SKM-1 treated with dmso at 0.1 percent for 144 hours (cell line): ENCODE results near the gene KCNAB3.

Source experiments
- DNase-seq: peaks from one replicate; lab custom pipeline; 2025; ENCODE audit not compliant: unreplicated experiment; lab: John Stamatoyannopoulos, UW

The KCNAB3 gene

GRCh38 chr17:7940743-7941142, 11.1 kb upstream of the KCNAB3 start:
- DNase-seq, result no peak

GRCh38 chr17:7940034-7940433, 10.4 kb upstream of the KCNAB3 start:
- no peak for DNase-seq

DNA sequence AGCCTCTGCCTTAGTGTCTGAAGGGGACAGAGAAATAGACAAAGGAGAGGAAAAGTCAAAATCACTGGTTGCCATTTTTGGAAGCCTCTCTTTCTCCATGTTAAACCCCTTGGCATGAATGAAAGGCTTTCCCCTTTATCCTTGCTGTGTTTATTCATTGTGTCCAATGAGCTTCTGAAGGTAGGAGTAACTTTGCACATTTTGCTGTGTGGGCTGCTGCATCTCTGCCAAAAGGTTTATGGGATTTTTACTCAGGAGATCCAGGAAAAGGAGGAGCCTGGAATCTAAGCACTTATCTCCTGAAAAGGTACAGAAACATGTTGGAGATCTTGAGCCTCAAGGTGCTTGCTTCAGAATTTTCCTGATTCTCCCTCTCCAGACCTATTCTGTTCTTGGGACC, 6.2 kb upstream of the KCNAB3 start:
- no peak for DNase-seq

DNA sequence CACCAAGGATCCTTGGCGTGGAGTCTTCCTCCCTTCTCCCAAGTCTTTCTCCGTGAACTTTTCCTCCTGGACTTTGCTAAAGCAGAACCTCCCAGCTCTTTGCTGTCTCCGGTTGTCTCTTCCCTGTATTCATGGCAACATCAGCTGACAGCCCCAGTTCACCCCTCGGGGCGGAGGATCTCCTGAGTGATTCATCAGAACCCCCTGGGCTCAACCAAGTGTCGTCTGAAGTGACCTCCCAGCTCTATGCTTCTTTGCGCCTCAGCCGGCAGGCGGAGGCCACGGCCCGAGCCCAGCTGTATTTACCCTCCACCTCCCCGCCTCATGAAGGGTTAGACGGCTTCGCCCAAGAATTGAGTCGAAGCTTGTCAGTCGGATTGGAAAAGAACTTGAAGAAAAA, 3.3 kb upstream of the KCNAB3 start:
- no peak for DNase-seq

GRCh38 chr17:7932483-7932891, 2.8 kb upstream of the KCNAB3 start:
- no peak for DNase-seq

DNA sequence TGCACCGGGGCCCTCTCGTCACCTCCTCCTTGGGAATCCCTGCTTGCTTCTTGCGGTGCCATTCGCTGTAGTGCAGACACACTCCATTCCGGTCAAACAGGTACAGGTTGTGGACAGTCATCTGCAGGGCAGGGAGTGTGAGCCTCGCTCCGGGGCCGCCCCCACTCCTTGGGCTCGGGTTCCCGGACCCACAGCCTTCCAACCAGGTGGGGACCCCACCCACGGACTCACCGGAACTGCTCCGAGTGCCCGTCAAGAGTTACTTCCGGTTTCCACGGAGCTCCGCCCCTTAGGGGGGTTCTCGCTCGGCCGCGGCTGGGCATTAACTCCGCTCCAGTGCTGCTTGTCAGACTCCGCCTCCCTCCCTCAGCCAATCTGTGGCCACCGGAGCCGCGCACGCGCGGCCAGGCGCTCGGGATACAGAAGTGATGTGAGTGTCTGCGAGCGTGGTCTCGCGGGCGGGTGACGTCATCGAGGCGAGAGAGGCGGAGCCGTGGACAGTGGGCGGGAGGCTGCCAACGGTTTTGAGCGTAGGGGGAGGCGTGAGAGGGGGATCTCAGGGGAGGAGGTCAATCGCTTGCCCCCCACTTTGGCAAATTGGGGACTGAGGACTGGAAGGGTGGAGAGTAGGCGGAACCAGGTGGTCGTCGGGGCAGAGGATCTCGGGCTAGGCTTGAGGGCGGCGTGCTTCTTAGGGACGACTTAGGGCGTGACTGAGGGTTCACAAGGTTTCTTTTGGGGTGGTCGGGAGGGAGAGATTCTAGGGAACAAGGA, 2.2 kb upstream of the KCNAB3 start, which contains the start of the genes CNTROB and TRAPPC1:
CNTROB (plus strand) TSS at position 498 of the 774 bp plus-strand sequence. CDS start 874 bp downstream, outside the sequence.
TRAPPC1 (minus strand) TSS at position 238 of the 774 bp plus-strand sequence; CDS start at position 121, 117 bp downstream.
- peak; percentile 93 for DNase-seq

DNA sequence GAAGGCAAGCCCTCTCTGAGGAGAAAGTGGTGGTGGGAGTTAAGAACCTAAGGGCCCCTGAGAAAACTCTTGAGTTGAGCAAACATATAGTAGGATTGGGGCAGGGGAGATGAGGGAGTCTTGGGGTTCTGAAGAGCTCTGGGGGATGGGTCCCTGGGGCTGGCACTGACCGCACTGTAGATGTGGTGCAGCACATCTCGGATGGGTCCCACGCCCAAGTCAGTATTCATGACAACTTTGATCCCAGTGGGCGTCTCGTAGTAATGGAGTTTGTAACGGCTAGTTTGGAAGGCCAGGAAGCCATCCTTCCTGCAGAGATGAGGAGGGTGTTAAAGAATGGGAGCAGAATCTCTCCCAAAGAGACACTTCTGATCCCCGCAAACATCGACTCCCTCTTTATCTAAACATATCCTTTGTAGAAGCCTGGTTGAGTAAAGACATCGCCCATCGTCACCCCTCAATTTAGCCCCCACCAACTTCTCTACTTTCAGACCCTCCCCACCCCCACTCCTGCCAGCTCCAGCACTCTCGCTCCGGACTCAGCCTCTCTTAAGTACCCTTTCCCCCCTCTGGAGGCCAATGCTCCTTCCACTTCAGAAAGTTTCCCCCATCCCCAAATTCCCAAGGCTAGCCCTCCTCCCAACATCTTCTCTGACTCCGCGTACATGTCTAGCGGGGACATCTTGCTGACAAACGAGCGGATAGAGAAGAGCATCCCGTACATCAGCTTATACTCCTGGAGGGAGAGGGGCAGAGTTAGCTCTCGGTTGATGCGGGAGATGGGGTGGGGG, 1.4 kb upstream of the KCNAB3 start:
- DNase-seq, result no peak

GRCh38 chr17:7927596-7927995, 2.1 kb downstream of the KCNAB3 start:
- no peak for DNase-seq

- no peak for DNase-seq
Observed at GRCh38 chr17:7922845-7923628, 6.6 kb downstream of the KCNAB3 start.

DNA sequence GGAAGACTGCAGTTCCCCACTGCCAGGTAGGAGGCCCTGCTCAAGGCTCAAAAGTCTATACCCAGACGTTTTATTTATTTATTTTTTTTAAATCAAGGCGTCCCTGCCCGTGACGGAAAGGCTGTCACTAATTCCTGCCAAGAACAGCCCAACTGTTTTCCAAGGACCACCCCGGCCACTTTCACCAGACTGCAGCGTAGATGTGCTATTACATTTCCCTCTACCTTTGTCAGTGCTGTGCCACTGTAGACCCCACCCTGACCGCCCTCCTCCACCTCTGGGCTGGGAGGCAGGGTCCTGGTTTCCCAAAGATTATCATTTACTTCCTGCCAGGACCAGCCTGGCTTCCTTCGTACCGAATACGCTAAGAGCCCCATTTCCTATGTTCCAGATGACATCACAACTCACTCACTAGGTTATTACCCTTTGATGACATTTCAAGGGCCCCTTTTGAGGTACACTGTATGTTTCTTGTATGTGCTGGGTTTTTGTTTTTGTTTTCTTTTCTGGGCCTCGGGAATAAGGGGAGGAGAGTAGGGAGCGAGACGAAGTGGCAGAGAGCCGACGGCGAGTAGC, 7.3 kb downstream of the KCNAB3 start:
- no peak for DNase-seq

DNA sequence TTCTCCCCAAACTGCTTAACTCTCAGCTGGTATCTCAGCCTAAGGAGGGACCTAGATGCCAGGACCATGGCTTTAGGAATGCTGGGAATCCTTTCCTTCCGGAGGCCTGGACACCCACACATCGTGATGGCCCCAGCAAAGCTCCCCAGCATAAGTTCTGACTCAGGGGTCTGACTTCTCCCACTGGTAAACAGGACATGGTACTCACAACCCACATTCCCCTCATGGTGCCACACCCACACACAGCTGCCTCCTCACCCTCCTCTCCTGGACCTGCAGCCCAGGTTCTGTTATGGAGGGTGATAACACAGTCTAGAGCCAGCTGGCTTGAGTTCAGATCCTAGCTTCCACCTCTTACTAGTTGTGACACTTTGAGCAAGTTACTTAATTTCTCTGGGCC, 12.8 kb downstream of the KCNAB3 start:
- no peak for DNase-seq

- DNase-seq, result no peak
Observed at GRCh38 chr17:7916385-7916682, 13.3 kb downstream of the KCNAB3 start.

DNA sequence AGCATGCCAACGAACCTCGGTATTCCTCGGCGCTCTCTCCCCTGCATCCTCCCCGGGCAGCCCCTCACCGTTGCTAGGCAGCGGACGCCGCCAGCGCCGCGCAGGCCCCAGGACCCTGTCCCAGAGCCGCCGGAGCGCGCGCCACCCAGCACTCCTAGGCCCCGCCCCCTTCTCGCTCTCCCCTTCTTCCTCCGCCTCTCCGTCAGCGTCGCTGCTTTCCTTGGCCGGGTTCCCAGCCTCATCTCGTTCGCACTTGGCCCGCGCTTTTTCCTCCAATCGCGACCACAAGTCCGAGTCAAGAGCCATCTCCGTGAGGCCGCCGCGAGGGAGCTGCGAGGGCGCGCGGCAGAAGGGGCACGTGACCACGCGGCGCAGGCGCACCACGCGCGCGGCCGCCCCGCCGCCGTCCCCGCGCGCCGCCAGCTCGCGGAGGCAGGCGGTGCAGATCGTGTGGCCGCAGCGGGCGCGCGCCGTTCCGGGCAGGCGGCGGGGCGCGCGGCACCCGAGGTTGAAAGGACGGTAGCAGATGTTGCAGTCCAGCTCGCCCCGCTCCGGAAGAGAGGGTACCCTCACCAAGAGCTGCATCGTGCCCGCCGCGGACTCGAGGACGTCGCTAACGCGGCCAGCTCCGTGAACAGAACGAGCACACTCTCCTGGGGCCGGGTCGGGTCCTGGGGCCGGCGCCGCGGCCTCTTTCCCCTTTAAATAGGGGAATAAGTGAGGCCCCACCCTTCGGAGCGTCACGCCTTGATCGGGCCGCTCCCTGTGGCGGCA, 13.9 kb downstream of the KCNAB3 start, which contains the start of gene RNF227:
RNF227 (minus strand) TSS at position 679 of the 774 bp plus-strand sequence; CDS start at position 585, 94 bp downstream.
- peak; percentile 63 for DNase-seq

DNA sequence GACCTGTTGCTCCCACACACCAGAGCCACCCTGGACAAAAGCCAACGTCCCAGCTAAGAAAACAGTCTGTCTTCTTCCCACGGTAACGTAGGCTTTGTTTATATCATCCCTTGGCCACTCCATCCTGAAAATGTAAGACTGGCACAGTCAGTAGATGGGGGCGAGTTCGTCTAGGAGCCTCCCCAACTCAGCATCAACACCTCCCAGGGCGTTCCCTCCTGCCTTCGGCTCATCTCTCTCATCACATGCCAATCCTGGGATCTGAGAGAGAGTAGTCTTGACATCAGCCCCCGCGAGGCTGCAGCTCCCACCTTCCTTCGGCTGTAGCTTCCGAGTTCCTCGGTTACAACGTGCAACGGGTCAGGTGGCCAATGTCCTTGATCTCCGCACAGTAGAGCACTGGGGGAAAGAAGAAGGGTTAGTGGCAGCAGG, 14.5 kb downstream of the KCNAB3 start:
- DNase-seq, result no peak

- DNase-seq, result peak; percentile 40
Observed at GRCh38 chr17:7912927-7913524, 16.6 kb downstream of the KCNAB3 start.

GRCh38 chr17:7911116-7911515, 18.5 kb downstream of the KCNAB3 start:
- DNase-seq, result no peak

DNA sequence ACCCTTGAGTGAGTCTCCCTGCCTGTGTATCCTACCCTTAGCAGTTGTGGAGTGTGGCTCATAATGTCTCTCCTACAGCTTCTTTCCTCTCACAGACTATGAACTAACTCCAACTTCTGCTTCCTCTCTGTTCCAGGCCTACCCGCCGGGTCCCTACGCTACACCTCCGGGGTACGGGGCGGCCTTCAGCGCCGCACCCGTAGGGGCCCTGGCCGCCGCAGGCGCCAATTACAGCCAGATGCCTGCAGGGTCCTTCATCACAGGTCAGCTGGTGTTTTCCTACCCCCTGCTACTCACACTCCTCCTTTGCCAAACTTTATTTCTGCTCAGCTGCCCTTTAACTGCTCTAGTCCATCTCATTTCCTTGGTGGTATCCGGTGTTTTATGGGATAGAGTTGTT, 18.9 kb downstream of the KCNAB3 start:
- no peak for DNase-seq

GRCh38 chr17:7910281-7910680, 19.4 kb downstream of the KCNAB3 start:
- DNase-seq, result no peak

DNA sequence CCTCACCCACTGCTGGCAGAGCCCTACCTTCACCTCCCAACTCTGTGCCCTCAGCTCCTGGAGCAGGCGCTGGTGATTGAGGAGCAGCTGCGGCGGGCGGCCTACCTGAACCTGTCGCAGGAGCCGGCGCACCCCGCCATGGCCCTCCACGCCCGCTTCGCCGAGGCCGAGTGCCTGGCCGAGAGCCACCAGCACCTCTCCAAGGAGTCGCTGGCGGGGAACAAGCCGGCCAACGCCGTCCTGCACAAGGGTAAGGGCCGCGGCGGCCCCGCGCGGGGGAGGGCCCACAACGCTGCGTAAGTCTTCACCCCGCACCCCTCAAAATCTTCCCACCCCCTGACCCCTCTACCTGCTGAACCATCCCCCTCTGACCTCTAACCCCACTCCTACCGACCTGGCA, 20.6 kb downstream of the KCNAB3 start:
- no peak for DNase-seq
